MM.1S (cell line): Measurements from ENCODE around the gene SORCS2.

Source experiments
- DNase-seq: peaks from one replicate; pipeline ENCODE4 v3.0.0-alpha.2; 2015
- H2AFZ ChIP-seq: fragments of 300-600 bp; sonication (generic); 2 replicates; pipeline ENCODE4 v1.6.0; 2016; ENCODE audit warnings: antibody characterized with exemption, low read length
- H3F3A ChIP-seq: fragments of 300-600 bp; sonication (generic); 2 replicates; pipeline ENCODE4 v1.6.1; 2016; ENCODE audit warnings: mild to moderate bottlenecking, antibody characterized with exemption, low read length, moderate library complexity, mixed read lengths; ENCODE audit not compliant: insufficient read depth
- H3K27ac ChIP-seq: fragments of 300-600 bp; sonication (generic); 2 replicates; pipeline ENCODE4 v1.5.1; 2016; ENCODE audit warnings: mild to moderate bottlenecking, low read length
- H3K27me3 ChIP-seq: fragments of 300-600 bp; sonication (generic); replicated peaks from 2 replicates; pipeline ENCODE4 v1.6.0; 2016; ENCODE audit warnings: low read length; ENCODE audit not compliant: insufficient read depth
- H3K36me3 ChIP-seq: fragments of 300-600 bp; sonication (generic); replicated peaks from 2 replicates; pipeline ENCODE4 v1.6.1; 2016; ENCODE audit warnings: mild to moderate bottlenecking, low read length, mixed read lengths; ENCODE audit not compliant: insufficient read depth
- H3K4me1 ChIP-seq: fragments of 300-600 bp; sonication (generic); 2 replicates; pipeline ENCODE4 v1.6.1; 2016; ENCODE audit warnings: low read length, mixed read lengths
- H3K4me2 ChIP-seq: fragments of 300-600 bp; sonication (generic); 2 replicates; pipeline ENCODE4 v1.6.0; 2016; ENCODE audit warnings: low read depth, low read length
- H3K4me3 ChIP-seq: fragments of 300-600 bp; sonication (generic); 2 replicates; pipeline ENCODE4 v1.5.1; 2016; ENCODE audit warnings: low read length, mixed read lengths
- H3K79me2 ChIP-seq: fragments of 300-600 bp; sonication (generic); 2 replicates; pipeline ENCODE4 v1.6.1; 2016; ENCODE audit warnings: mixed run types, low read length, mixed read lengths
- H3K9ac ChIP-seq: fragments of 300-600 bp; sonication (generic); 2 replicates; pipeline ENCODE4 v1.6.1; 2016; ENCODE audit warnings: low read length, mixed read lengths
- H3K9me2 ChIP-seq: fragments of 300-600 bp; sonication (generic); replicated peaks from 2 replicates; pipeline ENCODE4 v1.6.1; 2016; ENCODE audit warnings: mild to moderate bottlenecking, low read length, mixed read lengths; ENCODE audit not compliant: insufficient read depth
- H3K9me3 ChIP-seq: fragments of 300-600 bp; sonication (generic); replicated peaks from 2 replicates; pipeline ENCODE4 v1.6.1; 2016; ENCODE audit warnings: mild to moderate bottlenecking, low read length, mixed read lengths; ENCODE audit not compliant: insufficient read depth
- H4K20me1 ChIP-seq: fragments of 300-600 bp; sonication (generic); 2 replicates; pipeline ENCODE4 v1.6.1; 2016; ENCODE audit warnings: mild to moderate bottlenecking, low read length, moderate library complexity, mixed read lengths; ENCODE audit not compliant: insufficient read depth
- EZH2 ChIP-seq: fragments of 300-600 bp; sonication (generic); optimal IDR thresholded peaks from 2 replicates; pipeline ENCODE3; 2017; ENCODE audit warnings: low read depth, mild to moderate bottlenecking, antibody characterized with exemption, low read length, mixed read lengths
- EZH2phosphoT487 ChIP-seq: fragments of 300-600 bp; sonication (generic); IDR thresholded peaks from 2 replicates; pipeline ENCODE4 v1.6.1; 2018; ENCODE audit warnings: antibody characterized with exemption, low read length
- TF ChIP-seq, protein P1 (sequence below): fragments of 300-600 bp; sonication (generic); IDR thresholded peaks from 2 replicates; pipeline ENCODE4 v1.5.1; 2016; ENCODE audit warnings: antibody characterized with exemption, low read length, mixed read lengths

Gene SORCS2

DNA sequence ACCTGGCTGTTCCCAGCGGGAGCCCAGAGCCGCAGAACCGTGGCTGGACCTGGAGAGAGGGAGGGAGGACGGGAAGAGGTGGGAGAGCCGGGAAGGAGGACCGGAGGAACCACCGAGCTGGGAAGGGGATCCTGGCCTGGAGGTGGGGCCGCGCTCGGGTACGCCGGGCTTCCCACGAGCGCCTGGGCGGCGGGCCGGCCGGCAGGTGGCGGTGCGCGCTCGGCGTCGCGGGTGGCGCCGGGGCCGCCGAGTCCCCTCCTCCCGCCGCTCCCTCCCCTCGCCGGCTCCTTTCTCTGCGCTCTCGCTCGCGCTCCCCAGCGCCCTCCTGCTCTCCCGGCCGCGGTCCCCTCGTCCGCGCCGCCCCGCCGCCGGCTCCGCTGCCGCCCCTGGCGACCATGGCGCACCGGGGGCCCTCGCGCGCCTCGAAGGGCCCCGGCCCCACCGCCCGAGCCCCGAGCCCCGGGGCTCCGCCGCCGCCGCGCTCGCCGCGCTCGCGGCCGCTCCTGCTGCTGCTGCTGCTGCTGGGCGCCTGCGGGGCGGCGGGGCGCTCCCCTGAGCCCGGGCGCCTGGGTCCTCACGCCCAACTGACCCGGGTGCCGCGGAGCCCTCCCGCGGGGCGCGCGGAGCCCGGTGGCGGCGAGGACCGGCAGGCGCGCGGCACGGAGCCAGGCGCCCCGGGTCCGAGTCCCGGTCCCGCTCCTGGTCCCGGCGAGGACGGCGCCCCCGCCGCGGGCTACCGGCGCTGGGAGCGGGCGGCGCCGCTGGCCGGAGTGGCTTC lies at the start of gene SORCS2:
SORCS2 (plus strand) TSS at position 287 of the 778 bp plus-strand sequence.
- Histone ChIP-seq H3K9me2 (no peaks in the 10 kb centered on the region), H3F3A (no peaks in the 10 kb centered on the region), H3K36me3 (no peaks in the 10 kb centered on the region), H4K20me1 (no peaks in the 10 kb centered on the region), H3K4me2 (no peak within 1 kb of the TSS), H3K4me1 (no peaks in the 10 kb centered on the region), H3K9ac (no peak within 1 kb of the TSS), H3K27ac (no peak within 1 kb of the TSS), H3K4me3 (no peak within 1 kb of the TSS), H3K9me3 (no peaks in the 10 kb centered on the region), H3K79me2 (no peaks in the 10 kb centered on the region), H3K27me3 (peaks cover 80% of the 10 kb centered on the region), H2AFZ (no peak within 1 kb of the TSS)
- no peak for TF ChIP-seq EZH2
- TF ChIP-seq, protein P1, sequence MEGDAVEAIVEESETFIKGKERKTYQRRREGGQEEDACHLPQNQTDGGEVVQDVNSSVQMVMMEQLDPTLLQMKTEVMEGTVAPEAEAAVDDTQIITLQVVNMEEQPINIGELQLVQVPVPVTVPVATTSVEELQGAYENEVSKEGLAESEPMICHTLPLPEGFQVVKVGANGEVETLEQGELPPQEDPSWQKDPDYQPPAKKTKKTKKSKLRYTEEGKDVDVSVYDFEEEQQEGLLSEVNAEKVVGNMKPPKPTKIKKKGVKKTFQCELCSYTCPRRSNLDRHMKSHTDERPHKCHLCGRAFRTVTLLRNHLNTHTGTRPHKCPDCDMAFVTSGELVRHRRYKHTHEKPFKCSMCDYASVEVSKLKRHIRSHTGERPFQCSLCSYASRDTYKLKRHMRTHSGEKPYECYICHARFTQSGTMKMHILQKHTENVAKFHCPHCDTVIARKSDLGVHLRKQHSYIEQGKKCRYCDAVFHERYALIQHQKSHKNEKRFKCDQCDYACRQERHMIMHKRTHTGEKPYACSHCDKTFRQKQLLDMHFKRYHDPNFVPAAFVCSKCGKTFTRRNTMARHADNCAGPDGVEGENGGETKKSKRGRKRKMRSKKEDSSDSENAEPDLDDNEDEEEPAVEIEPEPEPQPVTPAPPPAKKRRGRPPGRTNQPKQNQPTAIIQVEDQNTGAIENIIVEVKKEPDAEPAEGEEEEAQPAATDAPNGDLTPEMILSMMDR, result no peak
- no peak for TF ChIP-seq EZH2phosphoT487
- DNase-seq, result no peak

DNA sequence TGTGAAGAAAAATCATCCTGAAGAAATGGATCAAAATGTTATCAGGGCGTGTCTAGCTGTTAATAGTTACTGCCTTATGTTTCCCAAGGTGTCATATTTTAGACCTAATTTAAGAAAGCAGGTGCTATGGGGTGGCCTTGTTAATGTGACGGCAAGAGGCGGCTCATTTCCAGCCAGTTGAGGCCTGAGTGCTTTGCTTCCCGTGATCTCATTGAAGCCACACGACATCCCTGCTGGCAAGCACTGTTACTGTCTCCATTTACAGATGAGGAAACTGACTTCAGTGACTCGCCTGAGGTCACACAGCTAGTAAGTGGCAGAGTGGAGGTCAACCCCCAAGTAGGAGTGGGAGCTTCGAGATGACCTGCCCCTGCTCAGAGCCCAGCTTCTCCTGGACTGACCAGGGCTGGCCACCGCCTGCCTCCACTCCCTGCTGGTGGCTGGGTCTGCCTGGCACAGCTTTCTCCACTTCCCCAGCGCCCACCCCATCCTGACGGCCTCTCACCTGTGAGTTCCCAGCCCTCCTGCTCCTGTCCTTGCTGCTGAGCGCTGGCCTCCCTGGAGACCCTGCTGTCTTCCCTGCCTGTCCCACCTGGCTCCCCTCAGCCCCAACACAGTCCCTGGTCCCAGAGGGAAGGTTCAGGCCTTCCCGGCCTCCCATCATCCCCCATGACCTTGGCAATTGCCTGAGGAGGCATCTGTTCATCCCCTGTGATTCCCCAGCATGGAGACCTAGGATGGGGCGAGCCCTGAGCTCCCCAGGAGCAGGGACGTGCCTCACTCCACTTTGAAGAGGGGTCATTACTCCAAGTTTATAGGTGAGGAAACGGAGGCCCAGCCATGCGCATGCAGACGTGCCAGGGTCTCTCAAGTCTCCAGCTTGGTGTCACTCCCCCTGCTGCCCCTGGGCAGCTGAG lies 47.7 kb upstream of the SORCS2 start:
- no peaks in the 10 kb centered on the region for H3K9me3 ChIP-seq
- H3K27ac ChIP-seq, result no peak overlapping the region
- no peak overlapping the region for H3K4me3 ChIP-seq
- no peaks in the 10 kb centered on the region for H3K4me1 ChIP-seq
- H3K9me2 ChIP-seq, result no peaks in the 10 kb centered on the region
- TF ChIP-seq EZH2phosphoT487, result no peak
- no peak for TF ChIP-seq EZH2
- TF ChIP-seq, protein P1, result no peak
- no peak for DNase-seq
- H3K4me2 ChIP-seq, result no peak overlapping the region
- H3K36me3 ChIP-seq, result no peaks in the 10 kb centered on the region
- no peaks in the 10 kb centered on the region for H4K20me1 ChIP-seq
- H3K9ac ChIP-seq, result no peak overlapping the region
- H3K79me2 ChIP-seq, result no peaks in the 10 kb centered on the region
- no peaks in the 10 kb centered on the region for H3F3A ChIP-seq
- peaks cover 96% of the 10 kb centered on the region for H3K27me3 ChIP-seq
- H2AFZ ChIP-seq, result no peak overlapping the region

DNA sequence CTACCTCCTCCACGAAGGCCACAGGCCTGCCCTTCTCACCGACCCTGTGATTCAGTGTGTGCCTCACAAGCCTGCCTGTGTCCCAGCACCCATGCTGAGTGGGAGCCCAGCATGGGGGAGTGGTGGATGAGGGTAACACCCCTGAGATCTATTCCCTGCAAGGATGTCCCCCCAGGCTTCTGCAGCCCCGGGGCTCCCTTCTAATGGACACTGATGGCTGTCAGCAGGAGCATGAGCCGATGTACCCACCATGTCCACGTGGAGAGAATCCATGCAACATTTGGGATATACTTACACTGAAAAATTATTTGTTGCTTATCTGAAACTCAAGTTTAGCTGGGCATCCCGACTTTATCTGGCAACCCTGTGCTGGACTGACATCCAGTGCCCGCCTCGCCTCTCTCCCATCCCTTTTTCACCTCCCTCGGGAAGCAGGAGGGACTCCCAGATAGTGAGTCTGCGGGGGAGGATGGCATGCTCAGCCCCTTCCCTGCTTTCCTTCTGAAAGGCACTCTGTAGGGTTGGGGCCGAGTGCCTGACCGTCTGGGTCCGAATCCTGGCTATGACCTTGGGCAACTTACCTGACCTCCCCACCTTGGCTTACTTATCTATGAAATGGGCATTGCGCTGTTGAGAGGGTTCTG lies 46.9 kb upstream of the SORCS2 start:
- no peak for DNase-seq
- peaks cover 96% of the 10 kb centered on the region for H3K27me3 ChIP-seq
- no peak overlapping the region for H3K4me2 ChIP-seq
- H3K27ac ChIP-seq, result no peak overlapping the region
- H3K9ac ChIP-seq, result no peak overlapping the region
- H3K4me1 ChIP-seq, result no peaks in the 10 kb centered on the region
- no peaks in the 10 kb centered on the region for H3K9me2 ChIP-seq
- H3K36me3 ChIP-seq, result no peaks in the 10 kb centered on the region
- H4K20me1 ChIP-seq, result no peaks in the 10 kb centered on the region
- H3K9me3 ChIP-seq, result no peaks in the 10 kb centered on the region
- no peaks in the 10 kb centered on the region for H3F3A ChIP-seq
- no peak overlapping the region for H3K4me3 ChIP-seq
- H2AFZ ChIP-seq, result no peak overlapping the region
- no peaks in the 10 kb centered on the region for H3K79me2 ChIP-seq
- TF ChIP-seq EZH2phosphoT487 (no peak), EZH2 (no peak)
- TF ChIP-seq, protein P1, result no peak
